K562 (cell line): ENCODE data around the gene PRTFDC1.

Experiments used
- CEBPG ChIP-seq, 3 experiments: fragments of 200-800 bp in 1 of 3; sonication (Bioruptor generic) in 1 of 3; sonication (generic) in 1 of 3; formaldehyde crosslinking in 1 of 3; IDR thresholded peaks in 2 of 3; conservative IDR thresholded peaks in 1 of 3; 2 replicates each; pipeline versions ENCODE4 v1.6.1 to v1.8.0; 2016 to 2022; ENCODE audit warnings: missing compliant biosample characterization in 2 of 3, missing genetic modification characterization in 2 of 3, mild to moderate bottlenecking in 1 of 3, missing genetic modification reagents in 1 of 3
- CHCHD3 ChIP-seq: fragments of 250-450 bp; sonication (Bioruptor Pico); IDR thresholded peaks from 2 replicates; pipeline ENCODE4 v2.1.2; 2022; ENCODE audit warnings: mild to moderate bottlenecking
- EHMT2 ChIP-seq: fragments of 450-650 bp; IDR thresholded peaks from 2 replicates; pipeline ENCODE4 v1.6.1; 2018; ENCODE audit warnings: antibody characterized with exemption
- GATAD2B ChIP-seq: fragments of 450-650 bp; IDR thresholded peaks from 2 replicates; pipeline ENCODE4 v1.6.1; 2017; ENCODE audit warnings: mild to moderate bottlenecking, borderline replicate concordance
- MXD1 ChIP-seq: fragments of 250-450 bp; sonication (Bioruptor Pico); IDR thresholded peaks from 2 replicates; pipeline ENCODE4 v1.8.0; 2021; ENCODE audit warnings: borderline replicate concordance, mild to moderate bottlenecking, moderate library complexity; ENCODE audit not compliant: poor library complexity, severe bottlenecking
- POLR2A ChIP-seq: fragments of 450-650 bp; conservative IDR thresholded peaks from 2 replicates; pipeline ENCODE4 v1.6.1; 2016
- RCOR1 ChIP-seq, 2 experiments: IDR thresholded peaks; 2 replicates each; pipeline ENCODE4 v1.6.1; 2012; ENCODE audit warnings: low read depth in 2 of 2, low read length in 2 of 2, borderline replicate concordance in 1 of 2, improper control_type of control experiment in 1 of 2
- ZNF274 ChIP-seq: IDR thresholded peaks from 2 replicates; pipeline ENCODE4 v1.6.1; 2011; ENCODE audit warnings: low read depth, mild to moderate bottlenecking, low read length, moderate library complexity, borderline replicate concordance
- ZNF398 ChIP-seq: fragments of 250-450 bp; sonication (Bioruptor Pico); IDR thresholded peaks from 2 replicates; pipeline ENCODE4 v1.8.0; 2021; ENCODE audit warnings: moderate library complexity, mild to moderate bottlenecking, inconsistent platforms

GRCh38 chr10:24886290-24886680 lies 66.1 kb downstream of the PRTFDC1 start:
- TF ChIP-seq RCOR1 (IDR thresholded peaks at IDR 0.05; ENCODE audit: borderline replicate concordance in 1 of 2, low read depth in 2 of 2, low read length in 2 of 2) (no peak), EHMT2 (no peak), CEBPG (CRISPR knock-in tag; IDR thresholded peaks at IDR 0.05) (no peak), CEBPG (tag; conservative IDR thresholded peaks at IDR 0.05 in 1 of 2, IDR thresholded peaks at IDR 0.05 in 1 of 2) (no peak), MXD1 (CRISPR knock-in tag) (no peak), GATAD2B (no peak), ZNF274 (no peak), ZNF398 (CRISPR knock-in tag) (no peak), POLR2A (no peak), CHCHD3 (CRISPR knock-in tag) (no peak)
